ENCODE results near the gene DST.

The DST gene

GRCh38 chr6:56642366-56643261 is at the start of gene DST:
Gene DST, minus strand, starts transcription at chr6:56642889.
- ATAC-seq (replicated peaks) (no peak), DNase-seq (no peak)
- Mint-ChIP-seq H3K36me3 (no peaks in the 10 kb centered on the region), H3K27ac (no peak within 1 kb of the TSS), H3K9me3 (no peaks in the 10 kb centered on the region), H3K27me3 (no peaks in the 10 kb centered on the region), H3K4me1 (no peaks in the 10 kb centered on the region), H3K4me3 (no peak within 1 kb of the TSS)

- H3K27me3 Mint-ChIP-seq: no peaks in the 10 kb centered on the region
- no peak for ATAC-seq (replicated peaks)
- DNase-seq: no peak
- H3K4me3 Mint-ChIP-seq: no peak overlapping the region
- H3K4me1 Mint-ChIP-seq: no peaks in the 10 kb centered on the region
- H3K27ac Mint-ChIP-seq: no peak overlapping the region
- peaks cover 0 to 2% of the 10 kb centered on the region in 2 donors for H3K9me3 Mint-ChIP-seq
- no peaks in the 10 kb centered on the region for H3K36me3 Mint-ChIP-seq
Measured at GRCh38 chr6:56691814-56692213, 49.1 kb upstream of the DST start.

- Mint-ChIP-seq H3K9me3 (peaks cover 0 to 2% of the 10 kb centered on the region in 2 donors), H3K27ac (no peak overlapping the region), H3K36me3 (no peaks in the 10 kb centered on the region), H3K27me3 (no peaks in the 10 kb centered on the region), H3K4me1 (no peaks in the 10 kb centered on the region), H3K4me3 (no peak overlapping the region)
- DNase-seq (no peak), ATAC-seq (replicated peaks) (no peak)
Measured at GRCh38 chr6:56691286-56691595, 48.6 kb upstream of the DST start.

DNA sequence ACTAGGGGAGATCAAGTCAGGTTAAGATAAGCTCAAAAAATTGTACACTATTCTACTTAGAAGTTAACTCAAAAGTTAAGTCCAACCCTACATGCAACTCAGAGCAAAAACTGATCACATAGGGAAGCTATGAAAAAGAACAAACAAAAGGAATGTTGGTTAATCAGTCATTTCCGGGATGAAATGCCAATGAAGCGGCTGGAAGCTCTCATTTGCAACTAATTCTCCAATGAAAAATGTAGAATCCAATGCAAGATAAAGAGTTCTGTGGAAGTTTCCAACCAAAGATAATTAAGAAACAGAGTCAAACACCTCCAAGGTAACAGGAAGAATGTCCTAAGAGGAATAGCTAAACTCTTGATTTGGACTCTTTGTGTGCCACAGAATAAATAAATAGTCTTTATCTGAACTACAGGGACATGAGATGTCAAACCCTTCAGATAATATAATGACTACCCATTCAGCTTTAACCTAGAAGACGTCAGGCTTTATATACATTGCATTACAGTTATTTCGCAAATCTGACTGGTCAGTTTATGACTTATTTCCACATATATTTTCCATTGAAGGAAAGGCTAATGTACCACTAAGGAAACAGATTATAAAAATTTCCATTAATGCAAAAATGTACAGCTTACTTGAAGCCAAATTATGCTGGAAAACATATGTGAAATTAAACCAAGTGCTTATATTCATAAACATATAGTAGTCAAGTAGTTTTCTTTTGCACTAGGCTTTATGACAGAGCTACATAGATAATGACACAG is 48.0 kb upstream of the DST start:
- no peaks in the 10 kb centered on the region for H3K36me3 Mint-ChIP-seq
- no peak overlapping the region for H3K27ac Mint-ChIP-seq
- H3K9me3 Mint-ChIP-seq: peaks cover 0 to 2% of the 10 kb centered on the region in 2 donors
- DNase-seq (no peak), ATAC-seq (replicated peaks) (no peak)
- H3K4me1 Mint-ChIP-seq: no peaks in the 10 kb centered on the region
- H3K27me3 Mint-ChIP-seq: no peaks in the 10 kb centered on the region
- H3K4me3 Mint-ChIP-seq: no peak overlapping the region

DNA sequence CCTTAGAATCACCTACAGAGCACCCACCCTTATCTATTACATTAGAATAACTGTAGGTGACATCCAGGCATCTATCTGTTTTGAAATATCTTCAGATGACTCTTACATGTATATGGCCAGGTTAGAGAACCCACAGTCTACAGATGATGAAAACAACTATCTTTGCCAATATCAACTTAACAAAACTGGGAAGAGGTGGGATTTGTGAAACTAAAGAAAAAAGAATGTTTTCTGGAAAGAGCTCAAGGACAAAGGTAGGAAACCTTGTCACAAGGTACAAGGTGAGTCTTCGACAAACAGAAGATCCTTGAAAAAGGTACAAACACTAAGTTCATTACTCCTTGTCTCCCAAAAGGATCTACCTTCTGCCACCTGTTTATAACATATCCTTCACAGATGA is 47.0 kb upstream of the DST start:
- no peak for DNase-seq
- Mint-ChIP-seq H3K9me3 (no peaks in the 10 kb centered on the region), H3K4me3 (no peak overlapping the region), H3K27me3 (no peaks in the 10 kb centered on the region), H3K27ac (no peak overlapping the region), H3K36me3 (no peaks in the 10 kb centered on the region), H3K4me1 (no peaks in the 10 kb centered on the region)
- no peak for ATAC-seq (replicated peaks)

- Mint-ChIP-seq H3K36me3 (no peaks in the 10 kb centered on the region), H3K4me1 (no peaks in the 10 kb centered on the region), H3K27ac (no peak overlapping the region), H3K9me3 (no peaks in the 10 kb centered on the region), H3K4me3 (no peak overlapping the region), H3K27me3 (no peaks in the 10 kb centered on the region)
- ATAC-seq (replicated peaks): no peak
- no peak for DNase-seq
Measured at GRCh38 chr6:56689114-56689513, 46.4 kb upstream of the DST start.

DNA sequence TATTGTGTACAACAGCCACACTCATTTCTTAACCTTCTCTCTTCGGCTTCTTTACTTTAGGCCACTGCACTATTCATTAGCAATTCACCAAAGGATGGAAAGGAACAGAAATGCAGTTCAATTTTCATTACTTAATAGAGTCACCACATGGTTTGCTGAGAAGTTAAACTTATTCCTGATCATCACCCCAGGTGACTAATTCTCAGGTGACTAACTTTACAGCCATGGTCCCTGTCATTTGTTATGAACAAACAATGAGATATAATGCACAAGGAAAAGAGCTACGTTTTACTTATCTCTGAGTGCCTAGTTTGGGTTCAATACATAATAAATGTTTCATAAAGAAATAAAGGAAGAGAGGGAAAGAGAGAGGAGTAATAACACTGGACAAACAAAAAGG is 45.8 kb upstream of the DST start:
- H3K36me3 Mint-ChIP-seq: no peaks in the 10 kb centered on the region
- no peak overlapping the region for H3K4me3 Mint-ChIP-seq
- no peaks in the 10 kb centered on the region for H3K27me3 Mint-ChIP-seq
- no peaks in the 10 kb centered on the region for H3K9me3 Mint-ChIP-seq
- H3K27ac Mint-ChIP-seq: no peak overlapping the region
- DNase-seq: no peak
- ATAC-seq (replicated peaks): no peak
- no peaks in the 10 kb centered on the region for H3K4me1 Mint-ChIP-seq

DNA sequence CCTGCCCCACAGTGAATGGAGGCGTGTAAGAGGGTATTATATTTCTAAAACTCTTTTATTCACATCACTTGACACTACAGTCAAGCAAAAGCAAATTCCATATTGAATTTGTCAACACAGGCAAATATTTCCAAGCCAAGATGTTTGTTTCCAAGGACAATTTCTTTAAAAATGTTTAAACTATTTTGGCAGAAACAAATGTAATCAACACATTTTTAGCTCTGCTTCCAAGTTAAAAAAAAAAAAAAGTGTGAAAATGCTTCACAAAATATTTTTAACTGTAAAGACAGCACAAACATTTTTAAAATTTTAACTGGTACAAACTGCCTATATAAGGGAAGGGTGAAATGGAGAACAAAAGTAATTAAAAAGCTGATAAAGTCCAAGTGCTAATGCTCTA is 44.9 kb upstream of the DST start:
- Mint-ChIP-seq H3K27me3 (no peaks in the 10 kb centered on the region), H3K9me3 (no peaks in the 10 kb centered on the region), H3K36me3 (no peaks in the 10 kb centered on the region), H3K4me1 (no peaks in the 10 kb centered on the region), H3K27ac (no peak overlapping the region), H3K4me3 (no peak overlapping the region)
- ATAC-seq (replicated peaks) (no peak), DNase-seq (no peak)

DNA sequence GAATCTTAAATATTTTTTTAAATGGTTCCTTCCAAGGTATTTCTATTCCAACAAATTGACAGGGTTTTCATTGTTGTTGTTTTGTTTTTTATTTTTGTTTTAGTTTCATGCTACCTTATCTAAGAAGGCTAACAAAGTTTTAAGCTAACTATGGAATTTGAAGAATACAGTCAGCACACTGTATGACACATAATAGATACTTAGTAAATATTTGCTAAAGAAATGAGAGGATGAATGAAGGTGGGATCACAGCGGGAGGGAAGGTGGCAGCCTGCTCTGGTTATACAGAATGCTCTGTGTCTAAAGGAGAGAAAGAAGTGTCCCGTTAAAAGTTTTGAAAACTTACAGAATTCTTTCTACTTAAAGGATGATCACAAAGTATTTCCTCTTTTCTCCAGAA is 43.7 kb upstream of the DST start:
- Mint-ChIP-seq H3K4me1 (no peaks in the 10 kb centered on the region), H3K4me3 (no peak overlapping the region), H3K9me3 (no peaks in the 10 kb centered on the region), H3K36me3 (no peaks in the 10 kb centered on the region), H3K27ac (no peak overlapping the region), H3K27me3 (no peaks in the 10 kb centered on the region)
- DNase-seq: no peak
- no peak for ATAC-seq (replicated peaks)

DNA sequence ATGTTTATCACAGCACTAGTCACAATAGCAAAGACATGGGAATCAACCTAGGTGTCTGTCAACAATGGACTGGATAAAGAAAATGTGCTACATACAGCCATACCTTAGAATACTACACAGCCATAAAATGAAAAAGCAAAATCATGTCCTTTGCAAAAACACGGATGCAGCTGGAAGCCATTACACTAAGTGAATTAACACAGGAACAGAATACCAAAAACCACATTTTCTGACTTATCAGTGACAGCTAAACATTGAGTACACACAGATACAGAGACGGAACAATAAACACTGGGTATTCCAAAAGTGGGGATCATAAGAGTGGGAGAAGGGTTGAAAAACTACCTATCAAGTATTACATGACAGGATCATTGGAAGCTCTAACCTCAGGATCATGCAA is 43.3 kb upstream of the DST start:
- DNase-seq: no peak
- no peak overlapping the region for H3K4me3 Mint-ChIP-seq
- no peaks in the 10 kb centered on the region for H3K27me3 Mint-ChIP-seq
- H3K9me3 Mint-ChIP-seq: no peaks in the 10 kb centered on the region
- ATAC-seq (replicated peaks): no peak
- no peak overlapping the region for H3K27ac Mint-ChIP-seq
- H3K4me1 Mint-ChIP-seq: no peaks in the 10 kb centered on the region
- no peaks in the 10 kb centered on the region for H3K36me3 Mint-ChIP-seq

- no peak overlapping the region for H3K27ac Mint-ChIP-seq
- no peaks in the 10 kb centered on the region for H3K9me3 Mint-ChIP-seq
- no peaks in the 10 kb centered on the region for H3K4me1 Mint-ChIP-seq
- H3K4me3 Mint-ChIP-seq: no peak overlapping the region
- ATAC-seq (replicated peaks) (no peak), DNase-seq (no peak)
- H3K27me3 Mint-ChIP-seq: no peaks in the 10 kb centered on the region
- no peaks in the 10 kb centered on the region for H3K36me3 Mint-ChIP-seq
Measured at GRCh38 chr6:56685102-56685733, 42.5 kb upstream of the DST start.

GRCh38 chr6:56684342-56685101 is 41.8 kb upstream of the DST start:
- Mint-ChIP-seq H3K4me3 (no peak overlapping the region), H3K27ac (no peak overlapping the region), H3K27me3 (no peaks in the 10 kb centered on the region), H3K9me3 (no peaks in the 10 kb centered on the region), H3K4me1 (no peaks in the 10 kb centered on the region), H3K36me3 (no peaks in the 10 kb centered on the region)
- no peak for ATAC-seq (replicated peaks)
- DNase-seq: no peak

DNA sequence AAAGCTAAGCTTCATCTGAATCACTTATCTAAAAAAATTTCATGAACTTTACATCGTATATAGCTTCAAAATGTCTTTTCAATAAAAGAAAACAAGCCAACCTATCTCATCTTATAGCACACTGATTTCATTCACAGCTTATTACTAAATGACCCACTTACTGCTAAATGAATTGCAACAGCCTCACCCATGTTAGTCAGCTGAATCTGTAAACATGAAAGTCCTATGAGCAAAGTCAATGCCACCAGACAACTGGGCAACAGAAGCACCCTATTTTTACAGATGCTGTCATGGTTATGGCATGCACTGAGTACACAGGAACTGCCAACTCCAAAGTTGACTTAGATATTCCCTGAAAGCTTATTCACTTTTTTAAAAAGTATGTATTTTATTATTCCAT is 41.2 kb upstream of the DST start:
- H3K27ac Mint-ChIP-seq: no peak overlapping the region
- no peak for DNase-seq

GRCh38 chr6:56682635-56683034 is 39.9 kb upstream of the DST start:
- Mint-ChIP-seq H3K36me3 (no peaks in the 10 kb centered on the region), H3K27ac (no peak overlapping the region), H3K4me1 (no peaks in the 10 kb centered on the region), H3K4me3 (no peak overlapping the region), H3K9me3 (no peaks in the 10 kb centered on the region), H3K27me3 (no peaks in the 10 kb centered on the region)
- ATAC-seq (replicated peaks): no peak
- DNase-seq: no peak

More for the DNA sequence above, 41.2 kb upstream of the DST start:
- Mint-ChIP-seq H3K4me1 (no peaks in the 10 kb centered on the region), H3K27me3 (no peaks in the 10 kb centered on the region), H3K4me3 (no peak overlapping the region), H3K36me3 (no peaks in the 10 kb centered on the region), H3K9me3 (no peaks in the 10 kb centered on the region)
- ATAC-seq (replicated peaks): no peak

All from stimulated activated naive B cell treated with anti-CD40 and anti-IgM and Interleukin-4, amounts not matched to agents 10 μg/mL and 1 μg/mL and 100 μg/mL, for 72 hours (primary cell).